GM23338 (cell line): ENCODE measurements around the gene ZNF268. TPM values are rescaled to one million over a fixed set of nuclear protein-coding genes. Genes with fewer than 3 reads are reported as not detected.

Source experiments
- ATAC-seq: fragments of 200-7000 bp; cut with Tn5 transposase; 3 replicates; pipeline ENCODE4 v1.9.1; 2020
- DNase-seq: peaks from one replicate; pipeline ENCODE4 v3.0.0-alpha.2; 2015; ENCODE audit warnings: low spot score
- H2AFZ ChIP-seq: fragments of 200-600 bp; sonication (generic); 2 replicates; pipeline ENCODE4 v1.8.0; 2016; ENCODE audit warnings: antibody characterized with exemption, mild to moderate bottlenecking, moderate library complexity
- H3F3A ChIP-seq: fragments of 200-600 bp; sonication (generic); replicated peaks from 2 replicates; pipeline ENCODE4 v1.8.0; 2017; ENCODE audit warnings: antibody characterized with exemption, mixed run types, low read depth
- H3K27ac ChIP-seq: fragments of 200-600 bp; sonication (generic); 2 replicates; pipeline ENCODE4 v1.6.1; 2016; ENCODE audit warnings: low read depth
- H3K27me3 ChIP-seq: fragments of 200-600 bp; sonication (generic); 2 replicates; pipeline ENCODE4 v1.8.0; 2016; ENCODE audit warnings: mild to moderate bottlenecking, mixed run types, moderate library complexity; ENCODE audit not compliant: insufficient read depth
- H3K36me3 ChIP-seq: fragments of 200-600 bp; sonication (generic); 2 replicates; pipeline ENCODE4 v1.8.0; 2016; ENCODE audit warnings: mild to moderate bottlenecking; ENCODE audit not compliant: insufficient read depth
- H3K4me1 ChIP-seq: fragments of 200-600 bp; sonication (generic); 2 replicates; pipeline ENCODE4 v1.8.0; 2016; ENCODE audit warnings: mild to moderate bottlenecking, moderate library complexity; ENCODE audit not compliant: insufficient read depth
- H3K4me2 ChIP-seq: fragments of 200-600 bp; sonication (generic); 2 replicates; pipeline ENCODE4 v1.7.1; 2017; ENCODE audit warnings: mixed run types
- H3K4me3 ChIP-seq: fragments of 200-600 bp; sonication (generic); 2 replicates; pipeline ENCODE4 v1.6.1; 2016; ENCODE audit warnings: mixed run types
- H3K79me2 ChIP-seq: fragments of 200-600 bp; sonication (generic); replicated peaks from 2 replicates; pipeline ENCODE4 v1.8.0; 2017; ENCODE audit warnings: mild to moderate bottlenecking; ENCODE audit not compliant: insufficient read depth
- H3K9me2 ChIP-seq: fragments of 200-600 bp; sonication (generic); 2 replicates; pipeline ENCODE4 v1.8.0; 2017; ENCODE audit not compliant: insufficient read depth
- H4K20me1 ChIP-seq: fragments of 200-600 bp; sonication (generic); replicated peaks from 2 replicates; pipeline ENCODE4 v1.8.0; 2017; ENCODE audit warnings: mild to moderate bottlenecking; ENCODE audit not compliant: insufficient read depth
- H3K27ac Mint-ChIP-seq: 2 replicates; pipeline ENCODE4 v1.8.0; 2020; ENCODE audit warnings: inconsistent platforms, mild to moderate bottlenecking, moderate library complexity, mixed read lengths
- H3K27me3 Mint-ChIP-seq: 3 replicates; pipeline ENCODE4 v1.8.0; 2022; ENCODE audit warnings: low read depth, mild to moderate bottlenecking, moderate library complexity, mixed read lengths, inconsistent platforms; ENCODE audit not compliant: insufficient read depth, poor library complexity
- H3K36me3 Mint-ChIP-seq: 3 replicates; pipeline ENCODE4 v1.8.0; 2021; ENCODE audit warnings: low read depth, mild to moderate bottlenecking, inconsistent platforms, moderate library complexity, mixed read lengths
- H3K4me1 Mint-ChIP-seq: 3 replicates; pipeline ENCODE4 v1.8.0; 2020; ENCODE audit warnings: mild to moderate bottlenecking, inconsistent platforms, mixed read lengths
- H3K4me3 Mint-ChIP-seq: 3 replicates; pipeline ENCODE4 v1.8.0; 2021; ENCODE audit warnings: moderate library complexity, mild to moderate bottlenecking, inconsistent platforms, mixed read lengths
- H3K9me3 Mint-ChIP-seq: 3 replicates; pipeline ENCODE4 v1.8.0; 2020; ENCODE audit warnings: moderate library complexity, mild to moderate bottlenecking, inconsistent platforms, mixed read lengths
- CREB1 ChIP-seq: fragments of 250-450 bp; sonication (Bioruptor Pico); IDR thresholded peaks from 2 replicates; pipeline ENCODE4 v1.5.0; 2020; ENCODE audit warnings: low read depth, mild to moderate bottlenecking, moderate library complexity
- CTCF ChIP-seq, 2 experiments: fragments of 200-600 bp in 1 of 2; sonication (generic) in 1 of 2; conservative IDR thresholded peaks; 2 replicates each; pipeline versions ENCODE4 v1.5.1 to v1.6.1; 2016 to 2017; ENCODE audit warnings: antibody characterized with exemption in 2 of 2, low read depth in 2 of 2, mild to moderate bottlenecking in 2 of 2, moderate library complexity in 1 of 2
- ETS1 ChIP-seq: IDR thresholded peaks from 2 replicates; pipeline ENCODE4 v1.6.1; 2016; ENCODE audit warnings: antibody characterized with exemption
- EZH2 ChIP-seq: fragments of 200-600 bp; sonication (generic); IDR thresholded peaks from one replicate; pipeline ENCODE4 v1.8.0; 2017; ENCODE audit warnings: antibody characterized with exemption, mild to moderate bottlenecking, low read depth; ENCODE audit not compliant: unreplicated experiment
- EZH2phosphoT487 ChIP-seq: fragments of 200-600 bp; sonication (generic); IDR thresholded peaks from one replicate; pipeline ENCODE4 v1.8.1; 2018; ENCODE audit warnings: antibody characterized with exemption; ENCODE audit not compliant: unreplicated experiment
- JUNB ChIP-seq: IDR thresholded peaks from one replicate; pipeline ENCODE4 v1.6.1; 2016; ENCODE audit warnings: antibody characterized with exemption; ENCODE audit not compliant: unreplicated experiment
- NANOG ChIP-seq: IDR thresholded peaks from 2 replicates; pipeline ENCODE4 v1.6.1; 2016; ENCODE audit warnings: antibody characterized with exemption, borderline replicate concordance
- POLR2AphosphoS5 ChIP-seq: IDR thresholded peaks from 2 replicates; pipeline ENCODE4 v1.6.1; 2016; ENCODE audit warnings: antibody characterized with exemption, low read depth
- REST ChIP-seq: IDR thresholded peaks from one replicate; pipeline ENCODE4 v1.6.1; 2018; ENCODE audit warnings: antibody characterized with exemption; ENCODE audit not compliant: unreplicated experiment
- STAT1 ChIP-seq: IDR thresholded peaks from one replicate; pipeline ENCODE4 v1.6.1; 2016; ENCODE audit warnings: antibody characterized with exemption; ENCODE audit not compliant: unreplicated experiment
- ZNF114 ChIP-seq: fragments of 250-450 bp; sonication (Bioruptor Pico); IDR thresholded peaks from 2 replicates; pipeline ENCODE4 v1.5.0; 2020; ENCODE audit warnings: mild to moderate bottlenecking, moderate library complexity
- ZNF331 ChIP-seq: fragments of 250-450 bp; sonication (Bioruptor Pico); IDR thresholded peaks from 2 replicates; pipeline ENCODE4 v1.5.0; 2020; ENCODE audit warnings: low read depth, mild to moderate bottlenecking, moderate library complexity
- ZNF462 ChIP-seq: fragments of 250-450 bp; sonication (Bioruptor Pico); IDR thresholded peaks from 2 replicates; pipeline ENCODE4 v1.5.0; 2020; ENCODE audit warnings: mild to moderate bottlenecking, moderate library complexity
- polyA plus RNA-seq: library from polyadenylated mRNA; unstranded; fragments of >200 nt; fragmentation: Nextera tagmentation; extraction: Ambion mirVana; gene quantifications from 2 replicates; pipeline ENCODE4 v1.2.1, GENCODE V29; 2016
- total RNA-seq: library from RNA; depleted of rRNA; stranded (reverse); fragments of >200 nt; shearing (Covaris generic); gene quantifications from 2 replicates; pipeline ENCODE4 v1.2.3, GENCODE V29; 2014

The ZNF268 gene
- total and polyA plus RNA-seq, 2 experiments from 2014 or later: 15.1 to 25.2 TPM

- ATAC-seq: no peak
- no peaks in the 10 kb centered on the region for H3K9me2 ChIP-seq
- H3K4me1 ChIP-seq: no peaks in the 10 kb centered on the region
- Mint-ChIP-seq H3K27ac (no peak overlapping the region), H3K27me3 (peaks cover 6% of the 10 kb centered on the region), H3K36me3 (peaks cover 50% of the 10 kb centered on the region), H3K4me3 (no peak overlapping the region), H3K9me3 (peaks cover 84% of the 10 kb centered on the region), H3K4me1 (no peaks in the 10 kb centered on the region)
- no peaks in the 10 kb centered on the region for H4K20me1 ChIP-seq
- no peak overlapping the region for H3K4me3 ChIP-seq
- no peaks in the 10 kb centered on the region for H3K27me3 ChIP-seq
- no peak overlapping the region for H3K27ac ChIP-seq
- H3K79me2 ChIP-seq: no peaks in the 10 kb centered on the region
- no peak for DNase-seq
- H3K4me2 ChIP-seq: no peak overlapping the region
- no peak overlapping the region for H2AFZ ChIP-seq
- TF ChIP-seq ZNF462: no peak
- no peak for TF ChIP-seq EZH2
- TF ChIP-seq POLR2AphosphoS5: no peak
- no peak for TF ChIP-seq ZNF331
- no peak for TF ChIP-seq STAT1
- TF ChIP-seq ETS1: no peak
- TF ChIP-seq JUNB: no peak
- TF ChIP-seq REST: no peak
- no peak for TF ChIP-seq CREB1
- TF ChIP-seq ZNF114 (CRISPR knock-in tag): no peak
- TF ChIP-seq CTCF (conservative IDR thresholded peaks at IDR 0.05; ENCODE audit: low read depth in 2 of 2): no peak
- TF ChIP-seq EZH2phosphoT487: no peak
- TF ChIP-seq NANOG: no peak
- H3F3A ChIP-seq: no peaks in the 10 kb centered on the region
- H3K36me3 ChIP-seq: no peaks in the 10 kb centered on the region; the same call in 1 of the 2 replicates
These were observed 52.8 kb downstream of the ZNF268 start for GRCh38 chr12:133233993-133234564.
